GM06990 (cell line): ENCODE data around the gene RNF217.

Experiments
- DNase-seq: peaks from one replicate; pipeline ENCODE4 v3.0.0-alpha.2; 2011; ENCODE audit not compliant: insufficient read length; ENCODE audit errors: extremely low read depth
- H3K27me3 ChIP-seq: replicated peaks from 2 replicates; pipeline ENCODE4 v1.6.0; 2011; ENCODE audit warnings: low read length; ENCODE audit not compliant: control insufficient read depth, insufficient read depth
- H3K36me3 ChIP-seq: 2 replicates; pipeline ENCODE4 v1.5.1; 2011; ENCODE audit warnings: low read length; ENCODE audit not compliant: control insufficient read depth, insufficient read depth
- H3K4me3 ChIP-seq: replicated peaks from 2 replicates; pipeline ENCODE4 v1.5.1; 2011; ENCODE audit warnings: low read depth, mild to moderate bottlenecking, control low read depth, low read length
- CTCF ChIP-seq: IDR thresholded peaks from 2 replicates; pipeline ENCODE4 v1.5.1; 2011; ENCODE audit warnings: low read length, control low read depth, mild to moderate bottlenecking, inconsistent platforms; ENCODE audit not compliant: insufficient read depth, poor library complexity, severe bottlenecking

The RNF217 gene

GRCh38 chr6:125117818-125118217, 155.6 kb downstream of the RNF217 start:
- DNase-seq: no peak
- Histone ChIP-seq H3K4me3 (no peak overlapping the region), H3K36me3 (no peaks in the 10 kb centered on the region), H3K27me3 (no peaks in the 10 kb centered on the region; the same call in 1 of the 2 replicates)
- TF ChIP-seq CTCF: no peak

GRCh38 chr6:125120054-125120590, 157.9 kb downstream of the RNF217 start:
- no peak overlapping the region for H3K4me3 ChIP-seq
- TF ChIP-seq CTCF: no peak
- H3K36me3 ChIP-seq: no peaks in the 10 kb centered on the region
- no peak for DNase-seq
- H3K27me3 ChIP-seq: no peaks in the 10 kb centered on the region; the same call in 1 of the 2 replicates

- no peaks in the 10 kb centered on the region; the same call in 1 of the 2 replicates for H3K27me3 ChIP-seq
- no peak for TF ChIP-seq CTCF
- DNase-seq: no peak
- no peaks in the 10 kb centered on the region for H3K36me3 ChIP-seq
- no peak overlapping the region for H3K4me3 ChIP-seq
These were observed 159.7 kb downstream of the RNF217 start for GRCh38 chr6:125121894-125122293.

- H3K36me3 ChIP-seq: no peaks in the 10 kb centered on the region
- H3K4me3 ChIP-seq: no peak overlapping the region
- no peak for DNase-seq
- TF ChIP-seq CTCF: no peak
- no peaks in the 10 kb centered on the region; the same call in 1 of the 2 replicates for H3K27me3 ChIP-seq
These were observed 160.8 kb downstream of the RNF217 start for GRCh38 chr6:125123051-125123450.

- Histone ChIP-seq H3K27me3 (no peaks in the 10 kb centered on the region; the same call in 1 of the 2 replicates), H3K4me3 (no peak overlapping the region), H3K36me3 (no peaks in the 10 kb centered on the region)
- TF ChIP-seq CTCF: no peak
- no peak for DNase-seq
These were observed 161.3 kb downstream of the RNF217 start for GRCh38 chr6:125123468-125124048.
